Urinary bladder (tissue), 4 donors: ENCODE results near the gene AOPEP. TPM values are rescaled to one million over a fixed set of nuclear protein-coding genes. Genes with fewer than 3 reads are reported as not detected.

Experiments
- DNase-seq: peaks from one replicate; pipeline ENCODE4 v3.0.0-alpha.2; 2015; ENCODE audit errors: extremely low spot score
- H3K27ac ChIP-seq: one replicate; pipeline ENCODE4 v1.5.1; 2013; ENCODE audit warnings: low read depth, mild to moderate bottlenecking, moderate library complexity
- H3K36me3 ChIP-seq: one replicate; pipeline ENCODE4 v1.6.1; 2013; ENCODE audit warnings: mild to moderate bottlenecking, moderate library complexity; ENCODE audit not compliant: insufficient read depth
- H3K4me1 ChIP-seq: one replicate; pipeline ENCODE4 v1.6.1; 2013; ENCODE audit warnings: mild to moderate bottlenecking, moderate library complexity; ENCODE audit not compliant: insufficient read depth
- H3K4me3 ChIP-seq: one replicate; pipeline ENCODE4 v1.5.1; 2013; ENCODE audit warnings: low read depth, low read length
- WGBS: extraction: QIAGEN DNeasy Blood & Tissue Kit; methylation state at CpG from one replicate; pipeline ENCODE4 v1.1.7; 2013; 5-methylcytosine and 5-hydroxymethylcytosine counted together
- polyA plus RNA-seq: library from polyadenylated mRNA; stranded (reverse); fragments of 200-250 nt; gene quantifications from one replicate; pipeline ENCODE4 v1.2.3, GENCODE V29; 2013
- total RNA-seq: library from RNA; depleted of rRNA; stranded (reverse); fragments of >200 nt; gene quantifications from one replicate; pipeline ENCODE4 v1.2.3, GENCODE V29; 2014
- donor health status: healthy with polysubstance abuse.
- donor health status: healthy.

The AOPEP gene
- total and polyA plus RNA-seq, 2 donors: 99.2 to 136 TPM

DNA sequence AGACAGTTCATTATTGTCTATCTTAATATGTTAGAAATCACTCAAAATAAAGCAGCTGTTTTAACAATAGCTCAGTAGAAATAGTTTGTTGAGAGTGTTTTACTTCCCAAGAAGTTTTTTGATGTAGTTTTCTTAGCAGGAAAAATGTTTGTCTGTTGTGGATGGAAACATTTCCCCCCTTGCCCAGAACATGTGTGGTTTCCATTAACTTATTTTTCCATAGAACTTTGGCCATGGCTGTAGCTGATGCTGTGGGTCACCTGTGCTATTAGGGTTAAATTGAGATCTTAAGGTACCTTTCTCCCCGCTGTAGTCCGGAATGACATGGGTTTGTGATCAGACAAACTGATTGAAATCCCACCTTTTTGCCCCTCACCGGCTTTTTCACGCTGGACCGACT is 296.2 kb downstream of the AOPEP start:
- 90% methylated on average over 5 of the region's 5 CpGs for WGBS
- Histone ChIP-seq H3K4me1 (peaks cover 2% of the 10 kb centered on the region), H3K4me3 (no peak overlapping the region), H3K36me3 (peaks cover 4% of the 10 kb centered on the region), H3K27ac (no peak overlapping the region)
- no peak for DNase-seq

GRCh38 chr9:95023217-95024003 is 296.9 kb downstream of the AOPEP start:
- WGBS: 53% methylated on average over 9 of the region's 9 CpGs
- peaks cover 4% of the 10 kb centered on the region for H3K36me3 ChIP-seq
- no peak overlapping the region for H3K27ac ChIP-seq
- DNase-seq: no peak
- peaks cover 2% of the 10 kb centered on the region for H3K4me1 ChIP-seq
- no peak overlapping the region for H3K4me3 ChIP-seq

GRCh38 chr9:95024097-95024671 is 297.7 kb downstream of the AOPEP start:
- H3K4me1 ChIP-seq: peaks cover 2% of the 10 kb centered on the region
- H3K36me3 ChIP-seq: peaks cover 4% of the 10 kb centered on the region
- H3K4me3 ChIP-seq: no peak overlapping the region
- no peak for DNase-seq
- H3K27ac ChIP-seq: no peak overlapping the region
- 35% methylated on average over 12 of the region's 12 CpGs for WGBS

DNA sequence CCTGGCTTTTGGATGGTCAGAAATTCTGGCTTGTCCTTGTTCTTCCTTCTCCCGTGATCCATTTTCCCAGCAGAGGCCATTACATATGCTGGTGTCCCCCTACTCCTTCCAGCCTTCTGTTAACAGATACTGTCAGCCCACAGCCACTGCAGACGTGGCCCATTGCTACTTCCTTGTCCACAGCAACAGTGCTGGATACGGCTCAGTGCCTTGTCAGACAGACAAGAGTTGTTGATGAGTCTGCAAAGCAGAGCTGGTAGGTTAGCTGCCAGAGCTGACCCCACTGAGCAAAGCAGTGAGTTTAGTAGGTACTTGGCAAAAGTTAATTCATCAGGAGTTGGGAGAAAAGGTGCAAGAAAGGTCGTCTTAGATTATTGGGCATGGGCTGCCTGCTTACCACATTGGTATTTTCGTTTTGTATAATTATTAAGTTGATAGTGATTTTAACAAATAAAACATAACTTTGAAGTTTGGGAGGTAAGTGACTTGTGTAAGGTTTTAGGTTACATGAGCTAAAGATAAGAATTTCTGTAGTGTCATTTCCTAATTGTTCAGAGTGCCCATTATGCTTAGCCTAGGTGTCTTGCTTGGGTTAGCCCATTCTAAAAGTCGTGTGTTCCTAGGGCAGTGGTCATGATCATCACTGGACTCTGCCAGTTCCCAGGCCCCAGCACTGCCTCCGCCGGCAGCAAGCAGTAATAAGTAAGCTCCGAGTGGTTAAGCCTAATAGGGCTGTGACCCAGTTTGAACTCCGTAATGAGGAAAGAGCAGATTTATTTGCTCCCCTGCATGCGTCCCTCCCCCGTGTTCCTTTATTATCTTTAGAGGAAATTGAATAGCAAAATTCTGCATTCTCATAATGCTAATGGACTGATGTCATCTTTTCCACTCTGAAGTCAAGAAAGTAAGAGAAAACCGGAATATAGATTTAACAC is 299.0 kb downstream of the AOPEP start:
- Histone ChIP-seq H3K27ac (no peak overlapping the region), H3K4me1 (peaks cover 4% of the 10 kb centered on the region), H3K36me3 (no peaks in the 10 kb centered on the region), H3K4me3 (no peak overlapping the region)
- 23% methylated on average over 13 of the region's 13 CpGs for WGBS
- no peak for DNase-seq

DNA sequence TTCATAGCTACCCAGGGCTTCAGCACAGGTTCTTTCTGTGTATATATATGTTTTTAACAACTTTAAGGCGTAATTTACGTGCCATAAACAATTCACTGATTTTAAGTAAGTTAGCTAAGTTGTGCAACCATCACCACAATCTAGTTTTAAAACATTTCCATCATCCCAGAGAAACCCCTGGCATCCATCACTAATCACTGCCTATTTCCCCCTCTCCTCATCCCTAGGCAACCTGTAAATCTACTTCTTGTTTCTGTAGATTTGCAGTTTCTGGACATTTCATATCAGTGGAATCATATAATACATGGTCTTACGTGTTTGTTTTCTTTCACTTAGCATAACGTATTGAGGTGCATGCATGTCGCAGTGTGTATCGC is 299.6 kb downstream of the AOPEP start:
- H3K36me3 ChIP-seq: no peaks in the 10 kb centered on the region
- H3K4me1 ChIP-seq: peaks cover 4% of the 10 kb centered on the region
- WGBS: 68% methylated on average over 6 of the region's 6 CpGs
- no peak for DNase-seq
- H3K4me3 ChIP-seq: no peak overlapping the region
- H3K27ac ChIP-seq: no peak overlapping the region

GRCh38 chr9:95027914-95028852 is 301.7 kb downstream of the AOPEP start:
- WGBS: 60% methylated on average over 11 of the region's 11 CpGs
- H3K27ac ChIP-seq: no peak overlapping the region
- no peak for DNase-seq
- no peaks in the 10 kb centered on the region for H3K36me3 ChIP-seq
- no peak overlapping the region for H3K4me3 ChIP-seq
- H3K4me1 ChIP-seq: peaks cover 2% of the 10 kb centered on the region

DNA sequence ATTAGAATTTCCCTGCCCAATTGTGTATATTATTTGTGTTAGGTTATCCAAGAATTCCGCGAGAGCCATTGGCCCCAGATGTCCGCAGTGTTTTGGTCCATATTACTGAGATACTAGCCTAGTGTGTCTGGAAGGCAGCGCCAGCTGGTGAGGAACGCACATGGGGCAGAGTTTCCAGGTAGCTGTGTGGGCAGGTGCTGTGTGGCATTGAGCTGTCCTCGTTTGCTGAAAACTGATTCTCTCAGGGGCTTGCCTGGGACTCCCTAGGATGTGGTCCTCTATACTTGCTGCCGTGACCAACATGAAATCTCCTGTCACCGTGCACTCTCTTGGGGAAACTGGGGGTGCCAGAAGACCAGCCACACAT is 302.3 kb downstream of the AOPEP start:
- 72% methylated on average over 8 of the region's 8 CpGs for WGBS
- peaks cover 2% of the 10 kb centered on the region for H3K4me1 ChIP-seq
- H3K27ac ChIP-seq: no peak overlapping the region
- H3K36me3 ChIP-seq: no peaks in the 10 kb centered on the region
- no peak overlapping the region for H3K4me3 ChIP-seq
- DNase-seq: no peak

DNA sequence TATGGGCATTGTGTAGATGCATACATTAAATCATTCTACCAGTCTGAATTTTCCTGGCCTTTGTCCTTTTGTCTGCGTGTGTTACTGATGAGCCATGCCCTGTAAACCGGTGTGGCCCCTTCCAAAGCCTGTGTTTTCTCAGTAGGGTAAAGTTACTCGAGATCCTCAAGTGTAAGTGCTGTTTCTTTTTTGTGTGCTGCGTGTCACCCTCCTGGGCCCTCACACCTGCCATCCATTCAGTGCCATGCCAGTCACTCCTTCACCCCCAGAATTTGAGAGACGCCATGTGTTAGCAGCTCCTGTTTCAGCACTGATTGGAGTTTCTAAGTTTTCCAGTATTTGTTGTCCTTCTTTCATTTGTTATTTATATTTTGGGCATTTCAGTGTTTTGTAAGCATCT is 302.8 kb downstream of the AOPEP start:
- WGBS: 49% methylated on average over 5 of the region's 5 CpGs
- Histone ChIP-seq H3K36me3 (no peaks in the 10 kb centered on the region), H3K4me1 (peaks cover 2% of the 10 kb centered on the region), H3K4me3 (no peak overlapping the region), H3K27ac (no peak overlapping the region)
- DNase-seq: no peak

GRCh38 chr9:95029720-95030119 is 303.2 kb downstream of the AOPEP start:
- no peak overlapping the region for H3K4me3 ChIP-seq
- peaks cover 2% of the 10 kb centered on the region for H3K4me1 ChIP-seq
- DNase-seq: no peak
- H3K36me3 ChIP-seq: no peaks in the 10 kb centered on the region
- WGBS: 59% methylated on average over 2 of the region's 2 CpGs
- H3K27ac ChIP-seq: no peak overlapping the region

- 43% methylated on average over 4 of the region's 4 CpGs for WGBS
- Histone ChIP-seq H3K36me3 (no peaks in the 10 kb centered on the region), H3K4me1 (peaks cover 2% of the 10 kb centered on the region), H3K27ac (no peak overlapping the region), H3K4me3 (no peak overlapping the region)
- DNase-seq: no peak
These were observed 303.8 kb downstream of the AOPEP start for GRCh38 chr9:95030344-95030743.

GRCh38 chr9:95030920-95031642 is 304.6 kb downstream of the AOPEP start:
- no peak overlapping the region for H3K4me3 ChIP-seq

DNA sequence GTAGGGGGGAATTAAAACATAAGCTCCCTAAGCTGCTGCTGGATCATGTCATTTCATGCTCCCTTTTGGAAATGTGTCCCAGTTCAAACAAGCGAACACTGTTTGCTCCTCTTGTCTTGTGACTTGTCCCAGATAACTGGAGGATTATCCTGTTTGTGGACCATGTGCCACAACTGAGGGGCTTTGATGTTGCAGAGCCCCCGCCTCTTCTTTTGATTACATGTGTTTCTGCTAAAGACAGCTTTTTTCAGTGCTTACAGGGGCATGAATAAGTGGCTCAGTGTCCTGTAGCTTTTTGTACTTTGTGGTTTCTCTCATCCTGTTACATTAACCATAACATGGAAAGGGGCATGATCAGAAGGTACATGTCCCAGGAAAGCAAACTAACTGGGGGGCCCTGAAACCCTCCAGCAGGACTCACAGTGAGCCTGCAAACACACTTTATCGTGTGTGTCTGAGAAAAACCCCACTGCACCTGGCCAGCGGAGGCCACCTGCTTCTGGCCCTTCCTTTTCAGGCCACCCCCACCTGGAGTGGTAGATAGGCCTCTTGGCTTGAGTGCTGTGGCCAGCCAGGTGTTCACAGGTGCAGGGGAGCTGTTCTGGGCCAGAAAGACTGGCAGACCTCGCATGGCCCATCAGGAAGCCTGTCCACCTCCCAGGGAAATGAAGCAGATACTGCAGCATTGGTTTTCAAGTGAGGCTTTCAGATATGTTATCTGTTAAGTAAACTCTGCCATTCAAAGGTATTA is 305.4 kb downstream of the AOPEP start:
- Histone ChIP-seq H3K4me3 (no peak overlapping the region), H3K4me1 (peaks cover 2% of the 10 kb centered on the region), H3K36me3 (no peaks in the 10 kb centered on the region), H3K27ac (peak overlapping the region; percentile 14)
- WGBS: 66% methylated on average over 5 of the region's 5 CpGs
- no peak for DNase-seq

More at GRCh38 chr9:95030920-95031642, 304.6 kb downstream of the AOPEP start:
- no peak for DNase-seq
- Histone ChIP-seq H3K36me3 (no peaks in the 10 kb centered on the region), H3K4me1 (peaks cover 2% of the 10 kb centered on the region), H3K27ac (no peak overlapping the region)
- 51% methylated on average over 10 of the region's 10 CpGs for WGBS
